ENCODE results near the gene UCK2.
A peak's percentile ranks its signal among the peaks of the same experiment; 100 is the strongest.

Gene UCK2

GRCh38 chr1:165834881-165835280 lies 7.5 kb downstream of the UCK2 start:
- DNase-seq: no peak

- no peak for DNase-seq
Observed at GRCh38 chr1:165836664-165837482, 9.5 kb downstream of the UCK2 start.

DNA sequence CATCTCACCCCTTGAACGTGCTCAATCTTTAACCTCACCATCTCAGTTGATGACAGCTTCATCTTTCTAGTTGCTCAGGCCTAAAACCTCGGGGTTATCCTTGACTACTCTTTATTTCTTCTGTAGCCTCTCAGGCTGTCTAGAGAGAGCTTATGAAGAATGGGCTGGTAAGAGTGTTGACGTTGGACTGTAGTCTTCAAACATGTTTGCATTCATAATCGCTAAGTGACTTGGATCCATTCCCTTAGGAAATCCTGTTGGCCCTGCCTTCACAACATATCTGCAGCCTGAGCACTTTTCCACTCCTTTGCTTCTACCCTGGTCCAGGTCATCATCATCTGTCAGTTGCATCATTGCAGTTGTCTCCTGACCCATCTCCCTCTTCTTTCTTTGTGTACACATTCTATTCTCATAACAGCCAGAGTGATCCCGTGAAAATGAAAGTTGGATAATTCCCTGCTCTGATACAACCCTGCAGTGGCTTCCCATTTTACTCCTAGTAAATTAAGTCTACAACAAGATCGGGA lies 10.5 kb downstream of the UCK2 start:
- no peak for DNase-seq

DNA sequence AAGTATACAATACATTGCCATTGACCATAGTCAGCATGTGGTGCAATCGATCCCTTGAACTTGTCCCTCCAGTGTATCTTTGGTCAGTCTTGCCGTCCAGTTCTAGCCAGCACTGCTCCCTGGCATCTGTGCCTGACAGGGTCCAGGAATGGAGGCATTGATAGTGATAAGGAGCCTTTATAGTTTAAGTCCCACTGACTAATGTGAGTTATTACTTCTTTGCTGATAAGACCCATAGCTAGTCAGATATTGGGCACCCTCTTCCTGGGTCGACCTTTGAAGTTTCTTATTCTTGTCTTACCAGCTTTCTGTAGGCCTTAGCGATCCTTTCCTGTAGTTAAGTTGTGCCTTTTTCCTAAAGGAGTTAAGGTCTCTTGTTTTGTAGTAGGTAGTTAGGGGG lies 13.0 kb downstream of the UCK2 start:
- DNase-seq: no peak

DNA sequence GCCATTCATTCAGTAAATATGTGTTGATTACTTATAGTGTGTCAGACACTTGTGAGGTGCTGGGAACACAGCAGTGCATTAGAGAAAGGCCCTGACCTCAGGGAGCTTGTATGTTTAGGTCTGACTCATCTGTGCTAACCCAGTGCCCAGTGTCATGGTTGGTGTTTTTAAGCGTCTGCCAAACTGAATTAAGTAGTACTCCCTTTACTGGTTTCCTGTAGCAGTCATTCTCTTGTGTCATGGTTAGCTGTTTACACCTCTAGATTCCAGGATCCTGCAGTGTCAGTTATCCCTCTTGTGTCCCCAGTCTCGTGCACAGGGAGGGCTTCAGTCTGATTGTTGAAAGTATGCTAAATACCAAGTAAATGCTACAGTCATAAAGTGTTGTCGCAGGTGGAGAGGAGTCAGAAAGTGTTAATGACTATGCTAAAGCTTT lies 14.2 kb downstream of the UCK2 start:
- no peak for DNase-seq

DNA sequence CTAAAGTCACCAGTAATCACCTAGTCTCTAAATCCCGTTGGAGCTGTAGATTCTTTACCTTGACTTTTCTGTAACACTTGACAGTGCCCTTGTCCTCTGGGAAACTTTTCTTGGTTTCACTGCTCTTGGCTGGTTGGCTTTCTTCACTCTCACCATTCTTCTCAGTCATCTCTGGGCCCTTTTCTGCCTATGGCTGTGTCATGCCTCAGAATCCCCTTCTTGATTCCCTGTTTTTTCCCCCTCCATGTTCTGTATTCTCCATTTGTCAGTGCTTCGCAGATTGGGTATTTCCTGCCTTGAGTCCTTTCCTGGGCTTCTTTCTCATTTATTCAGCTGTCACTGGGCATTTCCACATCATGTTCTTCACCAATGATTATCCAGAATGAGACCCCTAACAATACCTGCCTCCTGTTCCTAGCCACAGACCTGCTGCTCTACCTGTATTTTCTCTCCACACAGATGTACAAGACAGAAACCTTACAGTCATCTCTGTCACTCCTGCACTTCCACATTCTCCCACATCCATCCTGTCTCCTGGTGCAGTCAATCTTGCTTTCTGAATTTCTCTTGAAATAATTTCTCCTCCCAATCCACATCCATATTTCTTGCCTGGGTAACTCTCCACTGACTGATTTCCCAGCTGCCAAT lies 14.7 kb downstream of the UCK2 start:
- no peak for DNase-seq

DNA sequence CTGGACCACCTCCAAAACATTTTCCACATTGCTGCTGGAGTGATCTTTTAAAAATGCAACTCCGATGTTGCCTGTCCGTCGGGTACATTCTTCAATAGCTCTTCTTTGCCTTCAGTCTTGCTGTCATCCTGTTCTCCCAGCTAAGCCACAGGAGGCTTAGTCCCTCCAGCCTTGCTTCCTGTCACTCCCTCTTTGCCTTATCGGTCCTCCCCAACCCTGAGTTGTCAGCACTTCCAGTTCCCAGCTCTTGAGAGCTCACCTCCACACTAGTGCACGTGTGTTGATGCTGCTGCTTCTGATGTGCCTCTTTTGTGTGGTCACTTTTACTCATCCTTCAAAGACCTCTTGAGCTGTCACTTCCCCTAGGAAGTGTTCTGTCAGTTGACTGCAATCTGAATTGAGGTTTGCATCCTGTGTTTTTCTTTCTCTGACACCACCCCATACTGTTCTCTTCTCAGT lies 15.3 kb downstream of the UCK2 start:
- peak in 1 of 2 donors; percentile 15 for DNase-seq

DNA sequence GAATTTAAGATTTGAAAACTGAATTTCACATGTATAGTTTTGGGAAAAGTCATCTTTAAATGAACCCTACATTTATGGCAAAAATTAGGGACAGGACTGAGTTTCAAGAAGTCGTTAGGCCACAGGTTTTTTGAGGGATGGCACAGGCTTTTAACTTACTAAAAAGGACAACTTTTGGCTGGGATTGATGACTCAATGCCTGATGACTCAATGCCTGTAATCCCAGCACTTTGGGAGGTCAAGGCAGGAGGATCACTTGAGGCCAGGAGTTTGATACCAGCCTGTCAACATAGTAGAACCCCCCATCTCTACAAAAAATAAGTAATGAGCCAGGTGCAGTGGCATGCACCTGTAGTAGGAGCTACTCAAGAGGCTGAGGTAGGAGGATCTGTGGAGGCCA lies 15.9 kb downstream of the UCK2 start:
- DNase-seq: no peak

DNA sequence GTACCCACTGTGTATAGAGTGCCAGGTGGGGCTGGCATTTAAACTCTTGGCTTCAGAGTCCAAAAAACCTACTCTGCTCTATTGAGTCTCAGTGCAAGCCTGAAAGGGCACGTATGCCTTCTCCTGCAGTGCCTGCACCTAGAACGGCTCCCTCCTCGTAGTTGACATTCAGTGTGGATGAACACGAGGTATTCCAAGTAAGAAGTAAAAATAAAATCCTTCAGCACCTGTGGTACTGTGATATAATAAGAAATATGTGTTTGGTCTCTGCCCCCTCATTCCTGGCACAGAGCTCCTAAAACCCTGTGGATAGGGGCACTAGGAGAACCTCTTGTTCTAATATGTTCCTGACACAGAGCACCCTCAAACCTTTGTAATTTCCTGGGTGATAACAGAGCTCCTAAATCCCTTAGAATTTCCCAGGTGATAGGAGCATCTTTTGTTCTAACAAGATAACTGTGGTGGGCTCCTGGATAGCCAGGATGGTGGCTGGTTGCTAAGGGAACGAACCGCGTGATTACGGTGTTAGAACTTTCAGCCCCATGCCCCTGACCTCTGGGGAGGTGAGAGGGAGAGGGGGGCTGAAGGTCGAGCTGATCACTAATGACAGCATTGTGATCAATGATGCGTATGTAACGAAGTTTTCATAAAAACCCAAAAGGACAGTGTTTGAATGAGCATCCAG lies 16.8 kb downstream of the UCK2 start:
- DNase-seq: no peak

DNA sequence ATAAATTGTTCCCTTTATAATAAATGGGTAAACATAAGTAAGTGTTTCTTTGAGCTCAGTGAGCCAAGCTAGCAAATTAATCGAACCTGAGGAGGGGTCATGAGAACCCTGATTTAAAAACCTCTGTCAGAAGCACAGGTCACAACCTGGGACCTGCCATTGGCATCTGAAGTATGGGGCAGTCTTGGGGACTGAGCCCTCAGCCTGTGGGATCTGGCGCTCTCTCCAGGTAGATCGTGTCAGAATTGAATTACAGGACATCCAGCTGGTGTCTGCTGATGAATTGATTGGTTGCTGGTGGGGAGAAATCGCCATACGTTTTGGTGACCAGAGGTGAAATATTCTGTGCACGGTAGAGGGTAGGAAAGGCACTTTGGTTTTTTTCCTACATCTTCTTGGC lies 17.5 kb downstream of the UCK2 start:
- DNase-seq: no peak

- DNase-seq: no peak
Observed at GRCh38 chr1:165845569-165845968, 18.2 kb downstream of the UCK2 start.

GRCh38 chr1:165845992-165846748 lies 18.8 kb downstream of the UCK2 start:
- DNase-seq: no peak

- no peak for DNase-seq
Observed at GRCh38 chr1:165847486-165847885, 20.1 kb downstream of the UCK2 start.

DNA sequence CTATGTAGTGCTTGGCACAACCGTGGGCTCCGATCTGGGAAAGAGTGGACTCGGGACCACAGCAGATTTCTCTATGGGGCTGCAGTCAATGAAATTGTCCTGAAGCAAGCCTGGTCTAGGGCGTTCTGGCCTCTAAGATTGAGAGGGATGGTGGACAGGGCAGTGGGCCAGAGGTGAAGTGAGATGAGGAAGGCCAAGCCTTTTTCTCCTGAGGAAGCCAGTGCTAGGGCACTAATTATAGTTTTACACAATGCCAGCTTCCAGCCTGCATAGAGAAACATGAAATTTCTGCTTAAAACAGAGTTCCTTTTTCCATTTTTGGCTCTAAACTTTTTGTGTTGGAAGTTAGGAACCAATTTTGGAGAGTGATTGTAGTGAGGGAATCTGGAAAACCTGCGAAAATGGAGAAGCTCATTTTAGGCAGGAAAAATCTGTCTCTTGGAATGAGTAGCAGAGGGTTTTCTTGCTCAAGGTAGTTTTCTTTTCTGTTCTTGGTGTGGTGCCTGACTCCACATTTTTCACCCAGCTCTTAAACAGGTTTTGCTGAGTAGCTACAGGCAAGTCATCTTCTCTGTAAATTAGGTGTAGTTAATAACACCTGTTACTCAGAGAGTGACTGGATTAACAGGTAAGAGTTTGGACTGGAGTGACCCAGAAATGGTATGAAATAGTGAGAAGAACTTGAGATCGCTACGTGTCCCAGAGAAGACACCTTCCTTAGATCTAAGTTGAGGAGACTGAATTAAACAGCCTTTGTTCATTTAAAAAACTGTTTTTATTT lies 22.1 kb downstream of the UCK2 start:
- no peak for DNase-seq

DNA sequence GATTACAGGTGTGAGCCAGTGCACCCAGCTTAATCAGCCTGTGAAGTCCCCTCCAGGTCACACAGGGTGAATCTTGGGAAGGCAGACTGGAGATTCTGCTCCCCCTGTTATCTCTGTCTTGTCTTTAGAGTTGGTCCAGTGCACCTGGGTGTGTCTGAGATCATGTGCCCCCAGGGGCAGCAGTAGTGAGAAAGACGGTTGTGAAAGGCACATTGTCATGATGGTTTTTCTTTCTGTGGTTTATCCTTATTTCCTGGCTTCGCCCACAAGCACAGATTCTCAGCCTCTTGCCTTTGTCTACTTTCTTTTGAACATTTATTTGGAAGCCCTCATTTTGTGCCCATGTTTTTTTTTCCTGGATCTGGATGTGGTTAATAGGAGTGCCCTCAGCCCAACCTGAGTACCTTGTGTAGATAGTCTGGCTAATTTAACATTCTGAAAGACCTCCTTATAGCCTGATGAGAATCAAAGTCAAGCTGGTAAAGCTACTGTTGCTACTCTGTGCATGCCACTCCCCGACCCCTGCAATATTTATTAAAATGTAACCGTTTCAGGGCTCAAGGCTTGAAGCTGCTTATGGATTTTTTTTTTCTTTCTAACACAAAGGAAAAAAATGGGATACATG lies 23.7 kb downstream of the UCK2 start:
- peak in 1 of 2 donors; percentile 6 for DNase-seq

DNA sequence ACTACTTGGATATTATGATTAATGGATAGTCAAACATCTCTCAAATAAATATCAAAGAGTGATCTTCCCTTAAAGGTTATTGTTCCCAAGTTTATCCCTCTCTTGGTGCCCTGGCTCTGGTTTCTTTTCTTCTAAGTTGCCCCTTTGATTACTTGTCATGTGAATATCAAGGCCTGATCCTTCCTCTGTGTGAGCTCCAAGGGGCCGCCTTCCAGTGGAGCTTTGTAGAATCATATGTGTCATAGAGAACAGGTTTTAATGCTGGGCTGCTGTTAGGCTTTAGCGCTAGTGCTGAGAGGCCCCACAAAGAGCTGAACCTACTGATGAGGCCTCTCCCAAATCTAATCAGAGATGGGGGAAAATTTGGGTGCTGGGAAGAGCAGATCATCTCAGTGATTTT lies 25.5 kb downstream of the UCK2 start:
- no peak for DNase-seq

- DNase-seq: no peak
Observed at GRCh38 chr1:165853528-165854075, 26.2 kb downstream of the UCK2 start.

- peak; percentile 16 to 36 for DNase-seq
Observed at GRCh38 chr1:165854101-165854845, 26.9 kb downstream of the UCK2 start.

GRCh38 chr1:165855010-165855838 lies 27.8 kb downstream of the UCK2 start:
- no peak for DNase-seq
